Adrenal gland (tissue), 5 donors: ENCODE results near the gene BCL7A.

Experiments used
- POLR2A ChIP-seq, 2 donors: fragments of 450-650 bp; IDR thresholded peaks; one replicate each; pipeline ENCODE4 v1.6.1; 2017; ENCODE audit warnings: antibody characterized with exemption in 2 of 2, mild to moderate bottlenecking in 2 of 2, moderate library complexity in 1 of 2
- TF ChIP-seq, protein P1 (sequence below), 6 experiments: fragments of 450-650 bp in 4 of 6; fragments of 200-600 bp in 2 of 6; sonication (generic) in 1 of 6; IDR thresholded peaks; 1 replicate in 5 of 6; 2 replicates in 1 of 6; pipeline versions ENCODE4 v1.5.1 to v1.8.0; 2016 to 2021; ENCODE audit warnings: antibody characterized with exemption in 6 of 6, mild to moderate bottlenecking in 2 of 6, moderate library complexity in 1 of 6
- donor health status: DM: no; HTN: no; CAD: no.

DNA sequence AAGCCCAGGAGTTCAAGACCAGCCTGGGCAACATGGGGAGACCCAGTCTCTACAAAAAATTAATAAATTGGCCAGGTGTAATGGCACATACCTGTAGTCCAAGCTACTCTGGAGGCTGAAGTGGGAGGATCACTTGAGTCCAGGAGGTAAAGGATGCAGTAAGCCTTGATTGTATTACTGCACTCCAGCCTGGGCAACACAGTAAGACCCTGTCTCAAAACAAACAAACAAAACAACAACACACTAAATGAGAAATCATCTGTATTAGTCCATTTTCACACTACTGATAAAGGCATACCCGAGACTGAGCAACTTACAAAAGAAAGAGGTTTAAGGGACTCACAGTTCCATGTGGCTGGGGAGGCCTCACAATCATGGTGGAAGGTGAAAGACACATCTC is 52.1 kb downstream of the BCL7A start:
- TF ChIP-seq, protein P1, sequence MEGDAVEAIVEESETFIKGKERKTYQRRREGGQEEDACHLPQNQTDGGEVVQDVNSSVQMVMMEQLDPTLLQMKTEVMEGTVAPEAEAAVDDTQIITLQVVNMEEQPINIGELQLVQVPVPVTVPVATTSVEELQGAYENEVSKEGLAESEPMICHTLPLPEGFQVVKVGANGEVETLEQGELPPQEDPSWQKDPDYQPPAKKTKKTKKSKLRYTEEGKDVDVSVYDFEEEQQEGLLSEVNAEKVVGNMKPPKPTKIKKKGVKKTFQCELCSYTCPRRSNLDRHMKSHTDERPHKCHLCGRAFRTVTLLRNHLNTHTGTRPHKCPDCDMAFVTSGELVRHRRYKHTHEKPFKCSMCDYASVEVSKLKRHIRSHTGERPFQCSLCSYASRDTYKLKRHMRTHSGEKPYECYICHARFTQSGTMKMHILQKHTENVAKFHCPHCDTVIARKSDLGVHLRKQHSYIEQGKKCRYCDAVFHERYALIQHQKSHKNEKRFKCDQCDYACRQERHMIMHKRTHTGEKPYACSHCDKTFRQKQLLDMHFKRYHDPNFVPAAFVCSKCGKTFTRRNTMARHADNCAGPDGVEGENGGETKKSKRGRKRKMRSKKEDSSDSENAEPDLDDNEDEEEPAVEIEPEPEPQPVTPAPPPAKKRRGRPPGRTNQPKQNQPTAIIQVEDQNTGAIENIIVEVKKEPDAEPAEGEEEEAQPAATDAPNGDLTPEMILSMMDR (IDR thresholded peaks at IDR 0.05) = no peak
- no peak for TF ChIP-seq POLR2A (IDR thresholded peaks at IDR 0.05)
